ENCODE results near the gene GFM1.
A peak's percentile ranks its signal among the peaks of the same experiment; 100 is the strongest.

Gene GFM1

DNA sequence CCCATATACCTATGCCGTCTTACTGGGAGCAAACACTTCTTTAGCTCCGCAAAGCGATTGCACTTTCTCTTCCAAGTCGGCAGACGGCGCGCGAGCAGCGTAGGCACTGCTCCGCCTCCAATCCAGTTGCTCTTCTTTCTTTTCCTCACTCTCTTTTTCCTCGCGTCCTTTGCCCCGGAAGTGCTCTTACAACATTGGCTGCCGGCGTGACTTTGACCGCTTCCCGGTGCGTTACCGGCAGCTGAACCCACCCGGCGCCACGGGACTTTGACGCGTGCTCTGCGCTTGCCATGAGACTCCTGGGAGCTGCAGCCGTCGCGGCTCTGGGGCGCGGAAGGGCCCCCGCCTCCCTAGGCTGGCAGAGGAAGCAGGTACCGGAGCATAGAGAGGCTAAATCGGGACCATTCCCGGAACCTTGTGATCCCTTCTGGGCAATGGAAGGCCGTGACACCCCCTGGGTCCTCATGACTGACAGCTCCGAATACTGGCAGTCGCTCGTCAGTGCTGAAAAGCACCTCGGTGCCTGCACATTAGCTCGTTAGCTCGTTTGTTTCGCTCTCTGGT, at the start of gene GFM1:
GFM1 (plus strand) TSS at position 183 of the 564 bp plus-strand sequence; CDS start at position 291, 108 bp downstream.
- peak; percentile 96 for DNase-seq

DNA sequence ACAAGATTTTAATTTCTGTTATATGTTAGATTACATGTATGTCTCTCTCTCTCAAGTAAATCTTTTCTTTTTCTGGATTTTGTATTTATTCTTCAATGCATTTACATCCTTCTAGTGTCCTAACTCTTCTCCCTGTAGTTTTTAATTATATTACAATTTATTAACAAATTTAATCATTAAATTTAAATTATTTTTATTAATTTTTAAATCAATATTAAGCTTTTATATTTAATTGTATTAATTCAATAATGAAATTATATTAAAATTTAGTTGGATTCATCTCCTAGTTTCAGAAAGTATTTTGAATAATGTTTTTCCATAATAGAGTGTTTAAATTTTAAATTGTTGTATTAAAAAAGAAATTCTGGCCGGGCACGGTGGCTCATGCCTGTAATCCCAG, 43.5 kb upstream of the GFM1 start:
- DNase-seq: no peak

DNA sequence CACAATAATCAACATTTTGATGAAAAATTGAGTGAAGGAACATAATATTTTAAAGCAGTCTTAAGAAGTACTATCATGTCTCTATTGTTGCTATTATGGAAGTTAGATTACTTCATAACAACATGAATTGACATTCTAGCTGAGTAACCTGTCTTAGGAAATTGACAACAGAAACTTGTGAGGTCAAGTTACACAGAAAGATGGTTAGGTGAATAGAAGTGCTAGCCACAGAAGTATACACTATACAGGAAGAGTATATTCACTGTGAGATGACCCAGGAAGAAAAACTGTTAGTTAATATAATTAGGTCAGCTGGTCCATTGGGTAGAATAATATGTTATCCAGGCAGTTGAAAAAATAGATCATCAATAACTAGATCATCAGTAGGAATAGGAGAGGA, 42.1 kb upstream of the GFM1 start:
- no peak for DNase-seq

DNA sequence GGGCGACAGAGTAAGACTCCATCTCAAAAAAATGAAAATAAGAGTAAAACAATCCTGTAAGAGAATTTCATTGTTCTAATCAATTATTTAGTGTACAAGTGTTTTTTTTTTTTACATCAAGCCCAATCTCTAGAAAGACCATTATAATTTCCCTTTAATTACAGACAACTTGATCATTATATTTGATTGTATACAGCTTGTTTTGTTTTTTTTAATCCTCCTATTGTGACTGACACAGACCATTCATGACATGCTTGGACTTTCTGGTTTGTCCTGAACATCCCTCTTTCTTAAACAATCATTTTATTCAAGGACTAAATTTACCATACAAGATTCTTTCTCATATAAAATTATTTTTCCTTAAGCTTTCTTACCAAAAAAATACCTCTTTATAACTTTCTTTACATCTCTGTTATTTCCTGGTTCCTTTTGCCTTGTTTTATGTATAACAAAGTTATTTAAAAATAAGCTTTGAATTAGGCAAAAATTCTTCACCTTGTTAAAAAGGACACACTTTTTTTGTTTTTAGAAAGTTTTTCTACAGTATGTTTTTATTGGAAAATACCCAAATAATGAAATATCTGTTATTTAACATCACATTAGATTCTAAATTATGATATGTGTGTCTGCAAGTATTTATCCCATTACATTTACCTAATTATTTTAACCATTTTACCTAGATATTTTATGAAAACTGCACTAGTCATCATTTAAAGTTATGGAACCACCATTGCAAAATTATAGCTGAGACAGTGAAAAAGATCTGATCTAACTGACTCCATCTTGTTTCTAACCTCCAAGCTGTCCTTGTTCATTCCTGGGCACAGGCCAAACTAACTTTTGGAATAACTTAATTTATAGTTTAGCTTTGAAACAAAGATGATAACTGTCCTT, 26.1 kb upstream of the GFM1 start:
- DNase-seq: no peak

DNA sequence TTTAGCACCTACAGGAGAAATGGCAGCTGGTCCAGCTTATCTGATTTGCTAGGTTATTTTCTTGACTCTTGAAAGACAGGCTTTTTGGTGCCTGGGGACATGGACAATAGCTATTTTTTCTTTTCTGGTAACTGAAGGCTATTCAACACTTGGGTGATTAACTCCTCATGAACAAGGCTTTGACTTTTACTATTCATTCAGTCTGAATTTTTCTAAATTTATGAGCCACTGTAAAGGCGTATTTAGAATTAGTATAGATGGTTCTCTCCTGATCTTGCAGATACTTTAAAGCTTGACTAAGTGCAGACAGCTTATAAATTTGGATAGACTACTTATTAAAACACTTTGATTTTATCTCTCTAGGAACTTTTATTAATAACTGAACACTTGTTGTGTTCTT, 18.4 kb upstream of the GFM1 start:
- no peak for DNase-seq

DNA sequence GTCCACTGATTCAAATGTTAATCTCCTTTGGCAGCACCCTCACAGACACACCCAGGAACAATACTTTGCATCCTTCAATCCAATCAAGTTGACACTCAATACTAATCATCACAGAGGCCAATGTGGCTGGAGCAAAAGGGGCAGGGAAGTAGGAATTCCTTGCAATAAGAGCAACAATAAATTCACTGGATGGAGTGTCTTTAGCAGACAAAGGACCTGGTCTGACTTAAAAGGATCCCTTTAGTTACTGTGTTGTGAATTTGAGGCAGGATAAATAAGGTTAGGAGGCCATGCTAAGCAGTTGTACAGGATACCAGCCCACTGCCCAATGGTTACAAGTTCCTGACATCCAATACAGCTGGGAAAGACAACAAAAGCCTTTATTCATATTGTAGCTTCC, 12.3 kb upstream of the GFM1 start:
- DNase-seq: no peak

DNA sequence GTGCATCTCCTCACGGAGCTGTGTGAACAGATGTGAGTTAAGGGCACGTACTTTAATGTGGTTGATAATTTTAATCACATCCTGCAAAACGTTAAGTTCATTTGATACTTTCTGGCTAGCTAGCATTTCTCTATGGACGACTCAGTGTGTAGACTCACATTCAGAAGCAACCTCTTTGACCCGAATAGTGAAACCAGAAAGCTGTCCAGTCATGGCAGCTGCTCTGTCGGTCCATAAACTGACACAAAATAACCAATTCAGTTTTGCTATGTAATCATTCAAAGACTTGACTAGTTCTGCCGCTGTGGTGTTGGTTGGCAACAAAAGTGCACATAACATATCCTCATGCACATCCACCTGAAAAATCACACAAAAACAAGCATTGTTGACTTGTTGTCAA, 3.7 kb upstream of the GFM1 start:
- DNase-seq: no peak

DNA sequence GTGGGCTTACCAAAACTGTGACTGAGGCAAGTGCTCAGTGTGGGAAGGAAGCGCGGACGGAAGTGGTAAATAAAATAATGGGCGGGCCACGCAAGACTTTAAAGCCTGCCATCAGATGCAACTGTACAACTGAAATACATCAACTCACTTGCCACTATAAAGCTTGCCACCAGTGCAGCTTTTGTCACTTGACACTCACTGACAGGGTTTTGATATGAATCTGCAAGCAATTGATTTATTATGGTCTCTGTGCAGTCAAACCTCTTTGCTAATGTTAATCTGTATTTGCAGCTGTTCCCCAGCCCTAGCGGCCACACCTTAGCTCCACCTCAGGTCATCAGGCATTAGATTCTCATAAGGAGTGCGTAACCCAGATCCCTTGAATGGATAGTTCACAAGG, 2.3 kb upstream of the GFM1 start:
- DNase-seq: no peak

DNA sequence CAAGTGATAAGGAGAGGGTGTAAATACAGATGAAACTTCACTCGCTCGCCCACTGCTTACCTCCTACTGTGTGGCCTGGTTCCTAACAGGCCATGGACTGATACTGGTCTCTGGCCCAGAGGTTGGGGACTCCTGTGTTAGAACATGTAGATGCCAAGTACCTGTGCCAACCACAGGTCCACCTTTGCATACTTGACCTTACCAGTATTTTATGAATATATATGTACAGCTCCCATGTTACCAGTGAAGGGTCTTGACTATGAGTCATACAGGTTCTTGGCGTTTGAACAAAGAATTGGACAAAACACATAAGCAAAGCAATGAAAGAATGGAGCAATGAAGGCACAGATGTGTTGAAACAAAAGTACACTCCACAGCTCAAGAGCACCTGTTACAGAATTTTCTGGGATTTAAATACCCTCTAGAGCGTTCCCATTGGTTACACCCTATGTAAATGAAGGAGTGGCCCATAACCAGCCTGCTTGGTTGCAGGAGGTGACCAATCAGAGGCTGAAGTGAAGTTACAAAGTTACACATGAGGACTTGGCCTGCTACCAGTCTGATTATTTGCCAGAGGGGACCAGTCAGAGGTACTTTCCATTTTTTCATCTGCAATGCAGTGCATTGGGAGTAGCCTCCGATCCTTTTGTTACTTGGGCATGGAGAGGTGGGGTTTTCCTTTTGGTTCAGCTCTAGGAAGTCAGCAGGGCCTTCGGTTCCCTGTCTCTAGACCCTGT, 1.7 kb upstream of the GFM1 start:
- DNase-seq: no peak

DNA sequence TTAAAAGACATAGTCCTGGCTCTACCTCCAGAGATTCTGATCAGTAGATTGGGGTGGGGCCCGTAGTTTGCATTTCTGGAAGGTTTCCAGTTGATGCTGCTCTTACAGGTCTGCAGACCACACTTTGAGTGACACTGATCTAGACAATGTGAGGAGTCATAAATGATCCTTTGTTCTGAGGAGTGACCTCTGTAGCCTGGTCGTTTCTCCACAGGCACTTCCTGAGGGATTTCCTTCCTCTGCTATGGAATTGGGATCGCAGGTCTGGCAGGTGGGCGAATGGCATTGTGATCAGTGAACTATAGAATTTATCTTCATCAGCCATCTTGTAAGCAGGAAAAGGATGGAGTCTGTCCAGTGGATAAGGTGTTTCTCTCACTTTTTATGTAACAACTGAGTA, 5.5 kb downstream of the GFM1 start:
- no peak for DNase-seq

DNA sequence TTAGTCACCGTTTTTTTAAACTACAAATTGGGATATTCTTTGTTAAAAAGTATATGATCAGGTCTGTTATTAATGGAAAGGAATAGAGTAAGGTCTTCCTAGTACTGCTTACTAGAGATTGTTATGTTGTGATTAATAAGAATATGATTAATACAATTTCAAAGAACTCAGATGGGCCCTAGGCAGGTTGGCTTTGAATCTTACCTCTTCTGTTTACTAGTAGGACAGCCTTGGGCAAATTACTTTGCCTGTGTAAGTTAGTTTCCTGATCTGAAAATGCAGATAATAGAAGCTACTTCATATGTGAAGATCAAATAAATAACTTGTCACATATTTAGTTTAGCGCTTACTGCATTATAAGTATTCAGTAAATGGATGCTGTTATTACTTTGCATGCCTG, 6.9 kb downstream of the GFM1 start:
- no peak for DNase-seq

DNA sequence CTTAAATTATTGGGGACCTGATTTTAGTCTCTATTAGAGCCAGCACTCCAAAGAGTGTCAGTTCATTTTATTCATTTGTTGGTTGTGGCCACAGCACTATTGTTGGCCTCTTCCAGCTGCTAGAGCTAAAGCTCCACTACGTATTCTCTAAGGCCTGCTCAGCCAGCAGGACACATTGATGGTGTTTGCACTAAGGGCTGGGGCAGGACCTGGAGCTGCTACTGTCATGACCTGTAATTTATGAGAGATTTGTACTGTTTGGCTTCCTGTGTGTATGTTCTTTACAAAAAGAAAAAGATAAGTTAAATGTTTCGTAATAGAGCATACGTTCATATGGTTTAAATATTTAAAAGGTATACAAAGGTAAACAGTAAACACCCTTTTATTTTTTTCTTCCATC, 8.1 kb downstream of the GFM1 start:
- DNase-seq: no peak

DNA sequence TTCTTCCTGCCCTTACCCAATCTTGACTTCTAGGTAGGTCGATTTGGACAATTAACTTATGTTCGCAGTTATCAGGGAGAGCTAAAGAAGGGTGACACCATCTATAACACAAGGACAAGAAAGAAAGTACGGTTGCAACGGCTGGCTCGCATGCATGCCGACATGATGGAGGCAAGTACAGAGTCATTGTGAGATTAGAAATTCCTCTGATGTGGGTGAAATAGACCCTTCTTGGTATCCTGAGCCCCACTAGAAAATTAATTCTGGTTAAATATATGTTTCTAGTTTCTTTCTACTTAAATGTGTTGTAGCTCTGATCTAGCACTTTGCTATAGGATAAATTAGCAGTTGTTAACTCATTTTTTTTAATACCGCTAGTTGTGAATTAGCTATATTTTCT, 14.6 kb downstream of the GFM1 start:
- no peak for DNase-seq

DNA sequence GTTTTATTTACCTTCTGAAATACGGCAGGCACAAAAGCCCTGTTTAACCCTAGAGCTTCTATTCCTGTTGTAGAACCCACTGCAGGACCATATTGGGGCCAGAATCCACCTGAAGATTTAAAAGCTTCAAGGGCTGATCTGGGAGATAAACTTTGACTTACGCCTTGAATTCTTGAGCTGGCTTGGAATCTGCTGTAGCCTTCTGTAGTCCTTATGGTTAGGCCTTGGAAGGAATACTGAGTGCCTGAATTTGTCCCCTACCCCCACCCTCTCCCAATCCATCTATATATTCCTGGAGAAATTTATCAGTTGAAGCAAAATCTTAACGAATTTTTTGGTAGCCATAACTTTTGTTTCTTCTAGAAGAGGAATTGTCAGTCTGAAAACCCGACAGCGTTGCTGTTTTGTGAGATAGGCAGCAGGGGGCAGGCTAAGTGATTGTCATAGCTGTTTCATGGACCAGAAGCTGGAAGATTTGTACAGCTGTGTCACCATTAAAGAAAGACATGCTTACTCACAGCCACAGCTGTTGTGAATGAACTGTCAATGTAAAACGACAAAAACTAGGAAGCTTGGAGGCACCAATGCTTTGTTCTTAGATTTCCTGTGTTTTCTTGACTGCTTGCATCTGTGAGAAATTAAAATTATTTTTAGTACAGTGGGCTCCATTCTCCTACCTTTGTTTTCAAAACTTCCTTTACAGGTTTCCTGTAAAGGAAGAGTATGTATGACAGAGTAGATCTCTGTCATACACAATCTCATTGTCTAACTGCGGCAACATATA, 15.3 kb downstream of the GFM1 start:
- DNase-seq: peak; percentile 30

DNA sequence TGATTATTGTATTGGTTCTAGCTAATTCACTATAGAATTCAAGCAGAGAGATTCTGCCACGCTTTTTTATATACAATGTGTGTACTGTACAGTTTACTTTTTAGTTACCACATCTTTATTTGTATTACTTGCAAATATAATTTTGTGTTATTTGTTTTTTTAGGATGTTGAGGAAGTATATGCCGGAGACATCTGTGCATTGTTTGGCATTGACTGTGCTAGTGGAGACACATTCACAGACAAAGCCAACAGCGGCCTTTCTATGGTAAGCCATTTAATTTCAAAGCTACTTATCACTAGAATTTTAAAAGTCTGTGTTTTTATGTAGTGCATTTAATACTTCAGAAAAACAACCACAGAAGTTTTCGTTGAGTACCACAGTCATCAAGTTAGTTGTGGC, 16.4 kb downstream of the GFM1 start:
- DNase-seq: no peak

DNA sequence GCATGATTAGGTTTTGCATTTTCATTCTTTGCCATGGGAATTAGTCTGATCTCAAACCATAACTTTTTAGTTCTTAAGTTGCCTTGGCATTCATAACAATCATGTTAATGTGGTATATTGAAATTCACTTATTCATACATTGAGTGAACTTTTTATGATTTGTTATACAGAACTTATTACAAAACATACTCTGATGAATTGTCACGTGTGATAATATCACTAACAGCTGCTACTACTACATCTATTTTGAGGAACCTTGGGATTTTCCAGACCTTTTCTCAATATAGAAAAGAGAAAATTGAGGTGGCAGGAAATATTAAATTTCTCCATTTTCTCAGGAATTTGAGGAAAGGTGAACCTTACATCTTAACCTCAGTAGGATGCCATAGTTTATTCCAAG, 18.9 kb downstream of the GFM1 start:
- DNase-seq: no peak

DNA sequence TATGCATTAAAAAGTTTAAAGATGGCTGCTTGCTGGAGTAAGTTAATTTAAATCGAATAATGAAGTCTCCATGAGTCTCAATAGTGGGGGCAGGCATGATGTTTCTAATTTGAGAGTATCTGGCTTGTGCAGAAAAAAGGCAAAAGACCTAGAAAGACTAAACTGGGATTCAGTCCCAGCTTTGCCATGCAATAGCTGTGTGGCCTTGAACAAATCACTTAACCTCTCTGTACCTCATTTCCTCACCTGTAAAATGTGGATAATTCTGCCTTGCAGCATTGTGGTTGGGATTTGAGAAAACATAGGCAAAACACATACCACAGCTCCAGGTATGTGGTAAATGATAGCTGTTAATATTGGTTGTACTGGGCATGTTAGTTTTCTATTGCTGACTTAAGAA, 19.5 kb downstream of the GFM1 start:
- DNase-seq: no peak

DNA sequence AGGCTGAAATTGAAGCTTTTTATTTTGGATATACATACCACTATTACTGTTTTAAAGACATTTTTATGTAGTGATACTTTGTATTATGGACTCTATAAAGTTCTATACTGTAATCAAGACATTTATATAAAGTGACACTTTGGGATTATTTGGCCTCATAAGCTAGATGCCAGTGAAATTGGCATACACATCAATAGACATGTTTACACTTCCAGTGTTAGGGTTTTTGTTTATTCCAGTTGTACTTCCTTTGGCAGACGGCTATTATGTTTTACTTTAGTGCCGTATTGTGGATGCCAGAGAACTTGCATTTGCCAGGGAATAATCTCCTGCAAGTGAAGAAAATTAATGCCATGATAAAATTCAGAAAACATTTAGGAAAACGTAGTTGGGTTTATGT, 22.1 kb downstream of the GFM1 start:
- DNase-seq: no peak

DNA sequence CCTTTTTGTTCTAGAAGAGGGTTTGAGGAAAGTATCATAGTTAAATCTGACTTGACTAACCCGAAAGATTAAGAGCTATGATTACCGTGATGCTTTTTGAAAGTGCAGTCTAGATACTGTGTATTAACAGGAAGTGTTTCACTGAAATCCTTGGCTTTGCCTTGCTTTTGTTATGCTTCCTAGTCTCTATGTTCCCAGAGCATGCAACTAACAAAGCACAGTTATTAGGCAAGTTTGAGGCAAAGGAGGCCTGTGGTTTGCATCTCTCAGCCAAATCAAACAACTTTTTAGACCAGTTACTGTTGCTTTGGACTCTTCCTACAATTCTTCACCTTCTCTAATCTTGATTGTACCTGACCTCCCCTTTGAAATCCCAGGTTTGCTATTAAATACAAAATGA, 24.2 kb downstream of the GFM1 start:
- DNase-seq: no peak

DNA sequence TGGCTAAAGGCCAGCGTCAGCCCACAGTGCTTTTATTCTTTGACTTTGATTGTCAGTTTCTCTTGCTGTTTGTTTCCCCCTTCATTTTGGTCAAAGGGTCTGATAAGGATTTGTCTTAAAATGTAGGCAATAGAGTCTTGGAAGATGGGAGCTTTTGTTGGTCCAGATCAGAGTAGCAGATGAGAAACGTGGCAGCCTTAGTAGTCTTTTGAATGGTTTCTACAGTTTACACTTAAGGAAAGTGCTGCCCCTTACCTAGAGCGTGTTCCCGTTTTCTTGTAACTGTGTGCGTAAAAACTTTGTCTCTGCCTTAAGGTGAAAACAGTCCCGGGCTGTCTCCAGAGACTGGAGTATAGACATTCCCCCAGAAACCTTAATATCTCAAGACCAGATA, 27.5 kb downstream of the GFM1 start:
- no peak for DNase-seq

DNA sequence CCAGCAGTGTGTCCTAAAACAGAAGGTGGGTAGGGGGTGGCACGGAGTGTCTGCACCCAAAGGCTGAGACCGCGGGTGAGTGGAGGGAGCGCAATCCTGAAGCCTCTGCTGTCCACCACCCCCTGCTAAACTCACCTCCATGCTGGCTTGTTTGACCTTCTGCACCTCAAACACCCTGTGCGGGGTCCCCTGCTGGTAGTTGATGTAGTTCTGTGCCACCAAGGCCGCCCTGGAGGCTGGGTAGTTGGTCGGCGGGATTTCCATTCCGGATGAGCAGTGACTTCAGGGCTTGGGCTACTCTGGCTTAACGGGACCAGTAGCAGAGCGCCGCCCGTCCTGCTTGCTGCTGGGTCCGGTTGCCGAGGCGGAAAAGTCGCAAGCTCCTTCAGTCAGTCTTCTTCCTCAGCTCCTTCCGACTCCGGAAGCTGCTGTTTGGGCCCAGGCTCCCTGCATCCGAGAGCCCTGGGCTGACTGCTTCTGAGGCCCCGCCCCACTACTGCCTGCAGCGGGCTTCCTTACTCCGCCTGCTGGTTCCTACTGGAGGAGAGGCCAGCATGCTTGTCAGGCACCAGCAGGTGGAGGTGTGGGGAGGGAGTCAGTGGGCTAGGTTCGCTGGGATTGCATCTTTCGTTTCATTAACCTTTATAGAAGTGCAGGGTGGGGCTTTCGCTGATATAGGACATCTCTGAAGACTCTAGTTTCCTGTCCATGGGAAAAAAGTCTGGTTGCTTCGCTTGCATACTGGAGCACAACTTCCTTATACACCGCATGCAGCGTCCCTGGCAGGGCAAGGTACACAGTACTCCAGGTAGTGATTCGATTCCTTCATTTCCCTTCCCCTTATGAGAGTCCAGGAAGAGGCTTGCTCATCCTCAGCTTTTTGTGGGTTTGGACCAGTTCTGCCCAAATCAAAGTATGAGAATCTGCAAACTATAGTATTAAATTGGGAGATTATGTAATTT, 28.2 kb downstream of the GFM1 start, which contains the start of gene LXN:
LXN (minus strand) TSS at position 434 of the 962 bp plus-strand sequence; CDS start at position 264, 170 bp downstream.
- DNase-seq: peak; percentile 34

DNA sequence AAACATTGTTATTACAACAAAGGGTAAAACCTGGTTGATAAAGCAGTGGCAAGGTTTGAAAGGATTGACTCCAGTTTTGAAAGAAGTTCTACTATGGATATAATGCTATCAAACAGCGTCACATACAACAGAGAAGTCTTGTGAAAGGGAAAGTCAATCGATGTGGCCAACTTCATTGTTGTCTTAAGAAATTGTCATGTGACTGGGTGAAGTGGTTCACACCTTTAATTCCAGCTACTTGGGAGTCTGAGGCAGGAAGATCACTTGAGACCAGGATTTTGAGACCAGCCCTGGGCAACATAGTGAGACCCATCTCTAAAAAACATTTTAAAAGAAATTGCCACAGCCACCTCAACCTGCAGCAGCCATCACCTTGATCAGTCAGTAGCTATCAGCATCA, 34.4 kb downstream of the GFM1 start:
- DNase-seq: no peak
